Gastrocnemius medialis (tissue), 4 donors: ENCODE measurements around the gene VAMP5. TPM values are rescaled to one million over a fixed set of nuclear protein-coding genes. Genes with fewer than 3 reads are reported as not detected.

Experiments
- ATAC-seq, 2 donors: fragments of 150-250 bp; one replicate each; pipeline ENCODE4 v1.9.1; 2016
- DNase-seq, 2 donors: peaks; one replicate each; pipeline ENCODE4 v3.0.0-alpha.2; 2019
- H3K27ac ChIP-seq, 4 donors: fragments of 200-600 bp; sonication (generic); 1 replicate in 1 of 4; 2 replicates in 3 of 4; pipeline ENCODE4 v1.5.1; 2016 to 2018; ENCODE audit warnings: mild to moderate bottlenecking in 2 of 4, moderate library complexity in 1 of 4
- H3K27me3 ChIP-seq, 3 donors: fragments of 200-600 bp; sonication (generic) in 2 of 3; 1 replicate in 1 of 3; 2 replicates in 2 of 3; pipeline versions ENCODE4 v1.5.1 to v1.6.0; 2016 to 2019; ENCODE audit warnings: mild to moderate bottlenecking in 1 of 3, moderate library complexity in 1 of 3
- H3K36me3 ChIP-seq, 2 donors: fragments of 200-600 bp; sonication (generic) in 1 of 2; one replicate each; pipeline ENCODE4 v1.5.1; 2017 to 2018
- H3K4me1 ChIP-seq, 2 donors: fragments of 200-600 bp; sonication (generic) in 1 of 2; one replicate each; pipeline ENCODE4 v1.5.1; 2016 to 2017; ENCODE audit warnings: mild to moderate bottlenecking in 2 of 2
- H3K4me3 ChIP-seq, 4 donors: fragments of 200-600 bp; sonication (generic) in 3 of 4; 1 replicate in 1 of 4; 2 replicates in 3 of 4; pipeline ENCODE4 v1.5.1; 2016 to 2019; ENCODE audit warnings: mild to moderate bottlenecking in 2 of 4
- H3K9me3 ChIP-seq, 3 donors: fragments of 200-600 bp; sonication (generic) in 2 of 3; 1 replicate in 1 of 3; 2 replicates in 2 of 3; pipeline ENCODE4 v1.5.1; 2016 to 2019
- POLR2A ChIP-seq, 2 donors: fragments of 450-650 bp; IDR thresholded peaks; one replicate each; pipeline ENCODE4 v1.6.1; 2017; ENCODE audit warnings: antibody characterized with exemption in 2 of 2, mild to moderate bottlenecking in 2 of 2, moderate library complexity in 2 of 2
- in situ Hi-C, 4 donors: fragments of 200-750 bp; cut with MboI; loops; one replicate each; pipeline versions ENCODE4 v1.15.0 to v1.8.0; 2017; ENCODE audit warnings: low sequenced_read_pairs in 4 of 4
- intact Hi-C: fragments of 100-400 bp; cut with DNase I; formaldehyde crosslinking; loops from one replicate; pipeline ENCODE4 v1.15.1; 2023; ENCODE audit warnings: low total_unique reads
- total RNA-seq, 4 donors: library from RNA; depleted of rRNA; stranded (reverse); fragments of >200 nt; gene quantifications; one replicate each; pipeline versions ENCODE4 v1.1.0 to v1.2.3, GENCODE V29; 2016
- TF ChIP-seq, protein P1 (sequence below), 5 experiments: fragments of 450-650 bp in 3 of 5; fragments of 200-600 bp in 2 of 5; sonication (generic) in 2 of 5; IDR thresholded peaks in 4 of 5; conservative IDR thresholded peaks in 1 of 5; 1 replicate in 4 of 5; 2 replicates in 1 of 5; pipeline ENCODE4 v1.5.1; 2016 to 2019; ENCODE audit warnings: antibody characterized with exemption in 5 of 5, mild to moderate bottlenecking in 3 of 5, moderate library complexity in 3 of 5

The VAMP5 gene
- total RNA-seq, 4 donors from 2014 or later: 19.9 to 47.0 (median 36.9) TPM

DNA sequence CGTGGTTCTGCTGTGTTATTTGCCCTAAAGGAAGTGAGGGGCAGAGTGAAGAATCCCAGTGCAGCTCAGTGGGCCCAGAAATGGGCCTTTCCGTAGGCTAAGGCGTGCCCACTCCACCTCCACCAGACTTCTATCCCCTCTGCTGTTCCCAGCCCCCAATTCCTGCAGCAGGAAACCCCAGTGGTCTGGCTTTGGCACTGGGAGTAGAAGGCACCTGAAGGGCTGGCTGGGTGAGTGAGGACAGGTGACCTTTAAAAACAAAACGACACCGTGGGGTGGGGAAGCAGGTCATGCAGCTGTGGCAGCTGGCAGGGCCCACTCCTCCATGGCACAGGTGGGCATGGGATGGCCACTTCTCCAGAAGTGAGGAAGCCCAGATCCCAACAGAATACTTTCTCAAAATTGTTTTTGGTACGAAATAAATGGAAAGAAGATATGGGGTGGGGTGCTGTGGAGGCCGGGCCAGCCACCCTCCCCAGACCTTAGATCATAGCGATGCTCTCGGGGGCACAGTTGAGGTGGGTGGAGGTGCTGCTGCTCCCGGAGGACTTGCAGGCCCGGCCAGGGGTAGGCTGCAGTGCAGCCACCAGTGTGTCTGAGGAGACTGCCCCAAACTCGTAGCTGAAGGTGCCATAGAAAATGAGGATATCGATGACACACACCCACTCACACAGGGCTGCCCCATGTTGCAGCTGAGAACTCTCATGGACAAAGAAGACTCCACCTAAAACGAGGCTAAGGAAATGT is 14.5 kb downstream of the VAMP5 start:
- peaks cover 0 to 41% of the 10 kb centered on the region in 2 donors for H3K36me3 ChIP-seq
- DNase-seq: no peak
- no peak for ATAC-seq
- H3K27me3 ChIP-seq: no peaks in the 10 kb centered on the region
- peak overlapping the region in 2 of 4 donors; percentile 23 to 32 for H3K27ac ChIP-seq
- peaks cover 42 to 51% of the 10 kb centered on the region in 2 donors for H3K4me1 ChIP-seq
- intact Hi-C loops (no loop called here), in situ Hi-C loops (no loop called here)
- TF ChIP-seq POLR2A (IDR thresholded peaks at IDR 0.05): no peak
- TF ChIP-seq, protein P1, sequence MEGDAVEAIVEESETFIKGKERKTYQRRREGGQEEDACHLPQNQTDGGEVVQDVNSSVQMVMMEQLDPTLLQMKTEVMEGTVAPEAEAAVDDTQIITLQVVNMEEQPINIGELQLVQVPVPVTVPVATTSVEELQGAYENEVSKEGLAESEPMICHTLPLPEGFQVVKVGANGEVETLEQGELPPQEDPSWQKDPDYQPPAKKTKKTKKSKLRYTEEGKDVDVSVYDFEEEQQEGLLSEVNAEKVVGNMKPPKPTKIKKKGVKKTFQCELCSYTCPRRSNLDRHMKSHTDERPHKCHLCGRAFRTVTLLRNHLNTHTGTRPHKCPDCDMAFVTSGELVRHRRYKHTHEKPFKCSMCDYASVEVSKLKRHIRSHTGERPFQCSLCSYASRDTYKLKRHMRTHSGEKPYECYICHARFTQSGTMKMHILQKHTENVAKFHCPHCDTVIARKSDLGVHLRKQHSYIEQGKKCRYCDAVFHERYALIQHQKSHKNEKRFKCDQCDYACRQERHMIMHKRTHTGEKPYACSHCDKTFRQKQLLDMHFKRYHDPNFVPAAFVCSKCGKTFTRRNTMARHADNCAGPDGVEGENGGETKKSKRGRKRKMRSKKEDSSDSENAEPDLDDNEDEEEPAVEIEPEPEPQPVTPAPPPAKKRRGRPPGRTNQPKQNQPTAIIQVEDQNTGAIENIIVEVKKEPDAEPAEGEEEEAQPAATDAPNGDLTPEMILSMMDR (IDR thresholded peaks at IDR 0.05 in 4 of 5, conservative IDR thresholded peaks at IDR 0.05 in 1 of 5): no peak
- H3K9me3 ChIP-seq: no peaks in the 10 kb centered on the region
- H3K4me3 ChIP-seq: no peak overlapping the region

DNA sequence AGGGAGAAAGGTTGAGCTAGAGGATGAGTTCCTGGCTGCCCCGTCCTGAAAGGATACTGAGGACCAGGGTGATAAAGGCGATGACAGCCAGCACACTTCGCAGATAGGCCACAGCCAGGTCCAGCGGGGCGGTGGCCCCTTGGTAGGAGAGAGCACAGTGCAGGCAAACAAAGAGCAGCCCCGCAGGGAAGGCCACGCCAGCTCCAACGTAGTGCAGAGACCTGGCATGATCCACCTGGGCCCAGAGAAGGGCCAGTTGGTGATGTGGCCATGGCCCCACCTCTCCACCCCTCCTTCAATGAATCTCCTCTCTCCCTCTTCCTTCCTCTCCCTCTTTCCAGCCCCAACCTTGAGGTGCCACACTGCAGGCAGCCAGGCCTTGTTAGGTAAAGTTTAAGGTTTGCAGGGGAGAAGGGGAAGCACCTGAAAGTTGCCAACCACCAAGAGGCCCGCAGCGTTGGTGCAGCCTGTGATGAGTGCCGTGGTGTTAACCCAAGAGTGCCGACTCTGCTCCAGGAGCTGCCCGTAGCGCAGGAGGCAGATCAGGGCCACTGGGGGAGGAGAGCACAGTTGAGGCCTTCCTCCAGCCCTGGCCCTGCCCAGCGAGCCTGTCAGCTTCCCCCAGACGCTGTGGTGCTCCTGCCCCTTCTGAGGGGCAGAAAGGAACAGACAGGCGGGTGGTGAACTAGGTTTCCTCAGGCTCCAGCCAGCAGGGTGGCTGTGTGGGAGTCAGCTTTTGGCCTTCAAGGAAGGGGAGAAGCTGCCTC is 15.4 kb downstream of the VAMP5 start:
- in situ Hi-C loops (no loop called here), intact Hi-C loops (loop anchor here (5.0 kb wide), 2 partner anchors 37 to 162 kb away; partner anchors contain the start of gene GGCX)
- peaks cover 0 to 41% of the 10 kb centered on the region in 2 donors for H3K36me3 ChIP-seq
- no peaks in the 10 kb centered on the region for H3K27me3 ChIP-seq
- H3K4me3 ChIP-seq: no peak overlapping the region
- peaks cover 46 to 53% of the 10 kb centered on the region in 2 donors for H3K4me1 ChIP-seq
- no peaks in the 10 kb centered on the region for H3K9me3 ChIP-seq
- peak overlapping the region; percentile 93 to 99 (median 94) for H3K27ac ChIP-seq
- TF ChIP-seq POLR2A (IDR thresholded peaks at IDR 0.05): no peak
- TF ChIP-seq, protein P1 (IDR thresholded peaks at IDR 0.05 in 4 of 5, conservative IDR thresholded peaks at IDR 0.05 in 1 of 5): no peak
- DNase-seq: no peak
- ATAC-seq: no peak

DNA sequence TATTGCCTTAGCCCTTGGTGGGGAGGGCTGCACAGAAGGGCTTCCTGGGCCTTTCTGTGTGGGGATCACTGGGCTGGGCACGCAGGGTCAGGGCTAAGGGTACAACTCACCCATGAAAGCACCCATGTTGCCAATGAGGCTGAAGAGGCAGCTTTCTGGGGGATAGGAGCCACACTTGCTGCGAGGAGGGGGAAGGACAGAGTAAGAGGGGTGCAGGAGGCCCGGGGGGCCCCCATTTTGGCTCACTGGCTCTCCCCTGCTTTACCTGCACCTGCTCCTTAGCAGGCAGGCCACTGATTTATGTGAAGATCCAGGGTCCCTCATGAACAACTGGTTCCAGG is 16.0 kb downstream of the VAMP5 start:
- Histone ChIP-seq H3K4me1 (peaks cover 46 to 52% of the 10 kb centered on the region in 2 donors), H3K27ac (peak overlapping the region; percentile 93 to 99 (median 94))

DNA sequence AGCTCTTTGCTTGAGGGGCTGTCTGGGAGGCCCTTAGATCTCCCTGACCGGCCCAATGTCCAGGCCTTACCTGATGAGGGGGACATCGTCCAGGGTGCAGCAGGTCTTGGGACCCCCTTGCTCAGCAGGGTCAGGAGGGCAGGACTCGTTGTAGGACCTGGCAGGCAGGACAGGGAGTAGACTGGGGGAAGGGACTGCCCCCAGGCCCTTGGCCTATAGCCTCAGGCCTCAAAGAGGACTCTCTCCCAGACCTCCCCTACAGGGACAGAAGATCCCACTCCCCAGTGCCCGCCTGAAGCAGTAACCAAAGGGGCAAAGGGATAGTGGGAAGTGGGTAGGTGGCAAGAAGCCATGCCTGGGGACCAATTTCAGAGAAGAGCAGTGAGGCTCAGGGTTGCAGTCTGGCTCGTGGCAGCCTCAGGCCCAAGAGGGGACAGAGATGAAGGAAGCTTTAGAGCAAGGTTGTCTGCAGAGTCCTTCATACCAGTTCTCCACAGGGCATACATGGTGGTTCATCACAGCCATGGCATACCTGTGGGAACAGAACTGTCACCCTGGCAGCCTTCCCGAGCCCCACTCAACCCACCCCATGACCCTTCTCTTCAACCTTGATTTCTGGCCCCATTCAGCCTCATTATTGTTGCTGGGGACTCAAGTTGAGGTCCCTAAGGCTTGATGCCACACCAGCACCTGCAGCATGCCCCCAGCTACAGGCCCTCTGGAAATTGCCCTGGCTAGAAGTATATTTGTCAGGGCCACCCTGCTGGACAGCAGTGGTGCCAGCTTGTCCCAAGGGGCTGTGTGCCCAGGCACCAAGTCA is 16.9 kb downstream of the VAMP5 start:
- intact Hi-C loops (loop anchor here (5.0 kb wide), 2 partner anchors 39 to 164 kb away; partner anchors contain the start of gene GGCX), in situ Hi-C loops (no loop called here)
- Histone ChIP-seq H3K27ac (peak overlapping the region; percentile 93 to 99 (median 94)), H3K9me3 (no peaks in the 10 kb centered on the region), H3K4me1 (peaks cover 55 to 60% of the 10 kb centered on the region in 2 donors), H3K27me3 (no peaks in the 10 kb centered on the region), H3K4me3 (peak overlapping the region; percentile 74 to 84 (median 84)), H3K36me3 (peaks cover 0 to 41% of the 10 kb centered on the region in 2 donors)
- no peak for DNase-seq
- ATAC-seq: no peak
- TF ChIP-seq, protein P1 (IDR thresholded peaks at IDR 0.05 in 4 of 5, conservative IDR thresholded peaks at IDR 0.05 in 1 of 5): no peak
- TF ChIP-seq POLR2A (IDR thresholded peaks at IDR 0.05): no peak

More for the DNA sequence above, 16.0 kb downstream of the VAMP5 start:
- in situ Hi-C loops: no loop called here
- H3K4me3 ChIP-seq: no peak overlapping the region
- H3K36me3 ChIP-seq: peaks cover 0 to 41% of the 10 kb centered on the region in 2 donors
- intact Hi-C loops: loop anchor here (5.0 kb wide), 2 partner anchors 38 to 163 kb away; partner anchors contain the start of gene GGCX
- no peaks in the 10 kb centered on the region for H3K27me3 ChIP-seq
- no peak for TF ChIP-seq POLR2A (IDR thresholded peaks at IDR 0.05)
- TF ChIP-seq, protein P1 (IDR thresholded peaks at IDR 0.05 in 4 of 5, conservative IDR thresholded peaks at IDR 0.05 in 1 of 5): no peak
- no peak for DNase-seq
- ATAC-seq: no peak
- no peaks in the 10 kb centered on the region for H3K9me3 ChIP-seq
